Melanocyte of skin (primary cell): ENCODE data around the gene RETNLB. TPM values are rescaled to one million over a fixed set of nuclear protein-coding genes. Genes with fewer than 3 reads are reported as not detected.

Experiments
- small RNA-seq, 2 donors: library from RNA; depleted of rRNA; stranded (forward); fragments of <200 nt; gene quantifications; one replicate each; pipeline ENCODE3, GENCODE V24; 2012
- total RNA-seq, 2 donors: library from RNA; depleted of rRNA; stranded (reverse); fragments of >200 nt; gene quantifications; 2 replicates each; pipeline ENCODE4 v1.2.3, GENCODE V29; 2012

The RETNLB gene
- not detected for total RNA-seq

GRCh38 chr3:108757404-108757982 lies at the start of gene RETNLB:
Gene RETNLB (minus strand): TSS chr3:108757410. CDS start chr3:108757185, 225 bp downstream.

Small RNA genes lying within 50 kb of the gene (small RNA-seq; reads per million reads assigned to genes)
- gene AC092185.1 = 0 reads per million in 2 donors

Other genes with a start within 250 kb of the RETNLB start
- gene MYH15, start 246.8 kb downstream of the RETNLB start, total RNA-seq = under 1 TPM; under 0.01 to 0.34 TPM
- 10 to 100 TPM; 20.6 to 45.0 TPM for gene CIP2A, start 168.0 kb downstream of the RETNLB start, total RNA-seq
- gene DZIP3, start 167.7 kb downstream of the RETNLB start, total RNA-seq = 10 to 100 TPM; 13.0 to 17.2 TPM
- gene TRAT1, start 65.4 kb upstream of the RETNLB start, total RNA-seq = not detected
- gene GUCA1C, start 196.5 kb upstream of the RETNLB start, total RNA-seq = not detected